HG03354 (cell line): ENCODE data around the gene SGK1.

Experiments
- ATAC-seq: cut with Tn5 transposase; IDR thresholded peaks from one replicate; pipeline ENCODE4 v1.9.1; 2021; ENCODE audit warnings: mild to moderate bottlenecking; ENCODE audit not compliant: unreplicated experiment, poor library complexity, severe bottlenecking

SGK1 gene

DNA sequence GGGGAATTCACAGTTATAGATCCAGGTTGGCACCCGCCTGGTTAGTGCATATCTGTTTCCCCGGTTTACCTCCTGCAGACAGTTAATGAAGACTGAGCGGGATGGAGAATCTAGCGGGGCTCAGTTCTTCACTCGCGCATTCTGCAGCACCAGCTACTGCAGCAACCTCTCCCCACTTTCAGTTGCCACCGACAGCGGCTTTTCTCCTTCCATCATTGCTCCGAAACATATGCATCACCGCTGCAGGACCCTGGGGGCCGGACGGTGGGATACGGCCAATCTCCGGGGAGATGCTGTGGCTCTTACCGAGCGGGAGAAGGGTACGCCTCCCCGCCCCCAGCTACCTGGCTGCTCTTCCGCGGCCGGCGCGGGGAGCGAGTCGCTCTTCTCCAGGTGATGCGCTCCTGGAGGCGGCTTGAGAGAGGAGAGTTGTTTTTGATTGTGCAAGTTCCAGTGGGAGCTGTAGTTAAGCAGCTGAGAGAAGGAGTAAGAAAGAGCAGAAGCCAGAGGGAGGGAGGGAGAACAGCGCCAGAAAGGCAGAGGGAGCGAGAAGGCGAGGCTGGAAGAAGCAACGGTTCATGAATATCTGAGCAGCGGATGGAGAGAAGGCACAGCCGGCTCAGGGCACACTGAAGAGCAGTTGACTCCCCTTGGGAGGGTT is at the start of gene SGK1:
TSS of gene SGK1 (minus strand) at position 642 of the 661 bp plus-strand sequence. CDS start 652 bp downstream, outside the sequence.
- ATAC-seq, result peak; percentile 47

DNA sequence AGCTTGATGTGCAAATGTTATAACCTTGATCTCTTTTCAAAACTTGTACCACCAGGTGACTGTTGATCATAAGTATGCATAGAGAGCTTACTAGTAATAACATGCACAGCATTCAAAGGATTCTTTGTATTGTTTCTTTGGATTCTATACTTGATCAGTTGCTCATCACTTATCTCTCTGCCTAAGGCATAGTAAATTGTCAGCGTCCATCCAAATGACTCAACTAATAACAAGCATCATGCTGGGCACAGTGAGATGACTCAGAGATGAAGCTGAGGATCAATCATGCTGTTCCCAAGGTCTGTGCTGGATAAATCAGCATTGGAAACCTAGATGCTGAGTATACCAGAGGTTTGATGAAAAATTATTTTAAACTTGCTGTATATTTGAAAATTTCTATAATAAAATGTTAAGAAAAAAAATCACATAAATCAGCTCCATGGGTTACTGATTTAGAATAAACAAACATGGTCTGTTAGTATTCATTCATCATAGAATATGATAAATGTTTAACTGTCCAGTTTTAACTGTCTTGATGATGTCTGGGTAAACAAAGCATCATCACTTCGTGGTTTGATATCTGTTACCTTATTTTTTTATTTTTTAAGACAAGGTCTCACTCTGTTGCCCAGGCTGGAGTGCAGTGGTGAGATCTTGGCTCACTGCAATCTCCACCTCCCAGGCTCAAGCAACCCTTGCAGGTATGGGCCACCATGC is 45.6 kb upstream of the SGK1 start:
- ATAC-seq, result no peak

DNA sequence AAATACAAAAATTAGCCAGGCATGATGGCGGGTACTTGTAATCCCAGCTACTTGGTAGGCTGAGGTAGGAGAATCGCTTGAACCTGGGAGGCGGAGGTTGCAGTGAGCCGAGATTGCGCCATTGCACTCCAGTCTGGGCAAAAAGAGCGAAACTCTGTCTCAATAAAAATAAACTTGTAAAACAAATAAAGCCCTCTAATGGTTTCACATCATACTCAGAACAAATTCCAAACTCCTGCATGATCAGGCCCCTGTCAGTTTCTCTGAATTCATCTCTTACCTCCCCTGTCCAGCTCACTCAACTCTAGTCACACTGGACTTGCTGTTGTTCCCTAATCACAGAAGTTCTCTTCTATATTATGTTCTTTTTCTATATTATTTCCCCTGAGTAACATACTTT is 43.1 kb upstream of the SGK1 start:
- ATAC-seq, result no peak

DNA sequence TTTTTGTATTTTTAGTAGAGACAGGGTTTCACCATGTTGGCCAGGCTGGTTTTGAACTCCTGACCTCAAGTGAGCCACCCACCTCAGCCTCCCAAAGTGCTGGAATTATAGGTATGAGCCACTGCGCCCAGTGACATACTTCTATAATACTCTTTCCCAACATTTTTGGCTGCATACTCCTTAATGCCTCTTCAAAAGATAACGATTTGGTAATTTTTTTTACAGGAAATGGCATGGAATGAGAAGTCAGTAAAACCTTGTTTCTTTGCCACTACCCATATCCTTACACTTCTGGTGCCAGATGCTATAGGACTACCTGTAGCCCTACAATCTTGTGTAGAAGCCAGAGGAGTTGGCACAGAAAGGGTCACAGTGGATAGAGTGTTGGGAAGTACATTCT is 41.4 kb upstream of the SGK1 start:
- no peak for ATAC-seq

DNA sequence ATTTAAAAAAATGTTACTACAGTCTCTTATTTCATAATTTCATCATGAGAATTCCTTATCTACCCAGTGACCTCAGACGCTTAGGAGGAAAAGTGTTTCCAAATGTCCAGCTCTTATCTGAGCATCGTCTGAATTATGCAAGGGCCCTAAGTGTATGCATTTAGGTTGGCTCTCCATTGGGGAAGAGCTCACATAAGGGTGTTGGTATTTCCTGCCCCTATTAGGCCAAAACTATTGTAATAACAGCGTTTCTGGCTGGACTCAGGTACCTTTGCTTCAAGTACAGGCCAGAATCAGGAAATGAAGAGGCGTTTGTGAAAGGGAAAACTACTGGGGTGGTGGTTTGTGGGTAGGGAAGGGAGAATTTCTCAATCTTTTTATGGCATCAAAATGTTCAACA is 40.4 kb upstream of the SGK1 start:
- ATAC-seq, result no peak

DNA sequence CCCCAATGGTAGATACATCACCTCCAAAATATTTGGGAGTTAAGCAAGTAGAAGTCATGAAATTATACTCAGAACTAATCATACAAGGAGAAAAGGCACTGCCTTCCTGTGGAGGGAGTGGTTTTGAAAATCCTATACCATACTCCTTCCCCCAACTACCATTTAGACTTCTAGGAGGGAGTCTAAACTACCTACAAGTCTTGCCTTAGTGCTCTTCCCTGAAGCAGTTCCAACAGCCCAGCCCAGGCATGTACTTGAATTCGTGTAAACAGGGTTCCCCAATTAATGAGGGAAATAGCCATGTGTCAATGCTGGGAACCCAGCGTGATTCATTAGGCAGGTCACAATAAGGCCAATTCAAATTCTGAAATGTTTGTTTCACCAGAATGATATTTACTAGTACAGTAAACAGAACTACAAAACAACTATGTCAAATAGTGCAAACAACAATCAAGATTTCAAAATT is 39.1 kb upstream of the SGK1 start:
- ATAC-seq, result no peak

DNA sequence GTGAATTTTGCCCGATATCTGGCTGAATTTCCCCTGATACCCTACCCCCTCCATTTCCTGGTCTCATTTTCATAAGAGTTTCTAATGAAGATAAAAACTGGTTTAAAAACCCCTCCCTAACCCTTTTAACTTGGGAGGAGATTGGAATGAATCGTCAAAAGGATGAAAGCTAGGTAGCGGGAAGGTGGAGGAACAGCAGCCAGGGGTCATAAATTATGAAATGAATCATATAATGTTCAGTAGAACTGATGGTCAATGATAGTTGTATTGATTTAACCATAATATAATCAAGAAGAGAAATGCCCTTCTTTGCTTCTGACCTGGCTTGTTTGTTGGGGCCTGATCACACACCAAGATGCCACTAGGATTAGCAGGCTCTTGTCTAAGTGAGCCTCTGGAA is 38.5 kb upstream of the SGK1 start:
- ATAC-seq, result no peak

DNA sequence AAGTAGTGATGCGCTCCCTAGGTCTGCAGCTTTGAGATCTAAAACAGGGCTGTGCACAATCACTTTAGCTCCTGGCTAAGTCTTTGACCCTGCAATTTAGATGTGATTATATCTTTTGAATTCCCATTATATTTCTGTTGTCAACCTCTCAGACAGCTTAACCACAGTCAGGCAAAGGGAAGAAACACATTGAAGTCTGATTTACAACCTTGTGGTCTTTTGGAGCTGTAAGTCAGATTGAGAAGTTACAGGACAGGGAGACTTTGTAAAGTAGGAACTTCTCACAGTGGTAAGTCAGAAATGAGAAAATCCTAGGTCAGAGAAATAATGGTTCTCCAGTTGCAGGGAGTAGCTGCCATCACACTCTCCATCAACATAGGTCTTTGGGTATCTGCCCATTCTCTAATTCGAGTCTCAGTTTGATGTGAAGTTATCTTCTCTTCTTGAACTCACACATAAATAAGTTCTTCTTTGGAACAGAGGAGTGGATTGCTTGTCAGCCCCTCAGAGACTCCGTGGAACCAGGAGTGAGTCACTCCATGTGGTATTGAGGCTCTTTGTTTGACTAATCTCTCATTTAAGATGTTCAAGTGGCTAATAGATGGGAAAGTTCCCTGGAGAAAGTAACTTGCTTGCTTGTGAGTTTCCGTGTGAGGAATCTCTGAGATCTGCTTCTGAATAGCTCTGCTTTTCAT is 35.0 kb upstream of the SGK1 start:
- ATAC-seq, result no peak

DNA sequence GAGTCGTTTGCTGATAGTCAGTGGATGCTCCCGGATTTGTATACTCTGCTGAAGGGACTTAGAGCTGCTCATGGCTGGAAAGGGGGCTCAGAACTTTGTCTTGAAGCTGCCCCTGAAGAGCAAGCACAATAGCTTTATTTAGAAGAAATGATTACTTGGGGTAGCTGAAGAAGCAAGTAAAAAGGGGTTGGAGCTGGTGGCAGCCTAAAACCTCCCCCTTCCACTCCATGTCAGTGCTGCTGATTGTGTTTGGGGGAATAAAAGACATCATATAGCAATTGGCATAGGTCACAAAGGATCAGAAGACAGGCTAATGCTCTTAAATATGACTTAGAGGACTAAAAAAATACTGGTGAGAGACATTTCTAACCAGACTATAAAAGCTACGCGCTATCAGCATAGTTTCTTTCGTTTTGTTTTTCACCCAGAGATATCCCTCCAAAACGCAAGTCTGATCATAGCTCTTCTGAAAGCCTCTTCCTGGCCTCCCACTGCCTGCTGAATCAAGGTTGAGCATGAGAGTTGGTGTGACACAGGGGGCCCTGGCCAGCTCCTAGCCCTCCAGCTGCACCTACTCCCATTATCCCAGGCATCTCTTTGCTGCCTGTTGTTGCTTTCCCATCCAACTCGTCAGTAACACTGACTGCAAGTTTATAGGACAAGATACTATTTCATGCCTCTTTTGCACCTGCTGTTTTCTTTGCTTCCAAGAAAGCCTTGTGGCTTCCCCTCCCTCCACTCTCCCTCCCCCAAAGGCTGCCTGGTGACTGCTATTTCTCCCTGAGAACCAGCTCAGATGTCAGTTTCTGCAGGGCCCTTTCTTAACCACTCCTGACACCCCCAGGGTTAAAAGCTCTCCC is 33.9 kb upstream of the SGK1 start:
- ATAC-seq, result no peak

DNA sequence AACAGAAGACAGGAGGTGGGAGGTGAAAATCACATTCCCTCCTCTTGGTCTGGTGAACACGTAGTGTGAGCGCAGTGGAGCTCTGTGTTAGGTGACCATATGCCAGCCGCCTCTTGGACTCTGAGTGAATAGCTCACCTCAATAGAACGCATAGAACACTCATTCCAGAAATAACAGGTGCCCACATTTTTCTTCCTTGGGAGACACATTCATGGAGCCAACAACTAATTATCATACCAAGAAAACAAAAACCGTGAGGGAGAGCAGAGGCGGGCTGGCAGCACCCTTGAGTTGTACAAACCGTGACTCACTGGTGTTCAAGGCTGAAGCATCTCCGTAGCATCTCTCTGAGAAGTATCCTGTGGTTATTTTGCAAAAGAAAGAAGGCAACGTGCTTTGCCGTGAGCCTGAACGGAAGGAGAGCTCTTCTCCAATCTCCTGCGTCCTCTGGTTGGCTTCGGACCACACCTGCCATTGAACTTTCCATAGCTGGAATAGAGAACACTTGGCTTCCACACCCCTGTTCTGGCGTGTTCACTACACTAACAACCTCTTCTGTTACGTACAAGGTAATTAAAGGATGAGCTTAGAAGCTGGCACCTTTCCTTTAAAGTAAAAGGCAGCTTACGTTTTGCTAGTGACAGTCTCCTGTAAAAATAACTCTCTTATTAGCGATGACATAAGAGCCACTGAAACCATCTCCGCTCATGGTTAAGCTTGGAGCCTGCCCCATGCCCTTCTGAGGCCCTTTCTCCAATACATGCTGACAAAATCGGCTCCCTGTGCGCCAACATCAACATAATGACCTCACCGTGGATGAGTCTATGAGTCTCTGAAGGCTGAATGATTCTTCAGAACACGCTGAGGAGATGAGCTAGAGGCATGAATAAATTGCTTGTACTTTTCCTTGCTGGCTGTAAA is 30.2 kb upstream of the SGK1 start:
- no peak for ATAC-seq

DNA sequence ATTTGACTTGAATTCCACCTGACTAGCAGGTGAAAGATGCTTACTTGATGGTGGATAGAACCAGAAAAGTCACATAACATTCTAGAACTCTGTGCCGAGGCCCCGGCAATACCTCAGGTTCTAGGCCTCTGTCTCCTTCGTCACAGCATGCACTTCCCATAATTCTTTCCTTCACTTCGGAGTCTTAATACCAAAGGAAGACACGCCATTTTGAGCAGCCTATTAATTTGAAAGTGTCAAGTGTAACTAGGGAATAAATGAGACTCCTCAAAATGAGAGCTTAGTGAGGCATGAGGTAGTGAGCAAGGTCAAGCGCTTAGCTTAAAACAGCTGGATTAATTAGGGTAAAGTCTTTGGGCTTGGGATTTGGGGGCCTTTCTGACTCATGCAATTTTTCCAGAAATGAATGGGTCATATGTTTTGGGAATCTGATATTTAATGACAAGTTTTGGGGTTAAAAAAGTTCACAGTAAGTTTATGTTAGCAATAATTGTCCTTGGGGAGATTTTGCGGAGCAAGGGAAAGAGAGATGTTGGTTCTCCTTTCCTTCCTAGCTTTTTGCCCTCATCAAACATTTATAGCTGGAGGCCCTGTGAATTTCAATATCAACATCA is 29.1 kb upstream of the SGK1 start:
- no peak for ATAC-seq

DNA sequence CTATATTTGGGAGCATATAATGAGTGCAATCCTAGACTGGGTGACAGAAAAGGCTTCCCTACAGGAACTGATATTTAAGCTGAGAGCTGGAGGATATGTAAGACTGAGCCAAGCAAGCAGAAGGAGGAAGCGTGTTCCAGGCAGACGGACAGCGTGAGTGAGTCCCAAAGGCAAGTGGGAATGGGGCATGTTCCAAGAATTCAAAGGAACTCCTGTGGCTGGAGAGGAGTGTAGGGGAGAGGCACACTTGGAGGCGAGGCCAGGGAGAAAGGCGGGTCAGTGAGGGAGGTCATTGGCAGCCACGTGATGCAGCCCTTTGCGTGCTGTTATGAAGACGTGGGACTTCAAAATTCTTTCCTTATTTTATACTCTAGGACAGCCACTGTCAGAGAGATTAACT is 27.9 kb upstream of the SGK1 start:
- no peak for ATAC-seq

DNA sequence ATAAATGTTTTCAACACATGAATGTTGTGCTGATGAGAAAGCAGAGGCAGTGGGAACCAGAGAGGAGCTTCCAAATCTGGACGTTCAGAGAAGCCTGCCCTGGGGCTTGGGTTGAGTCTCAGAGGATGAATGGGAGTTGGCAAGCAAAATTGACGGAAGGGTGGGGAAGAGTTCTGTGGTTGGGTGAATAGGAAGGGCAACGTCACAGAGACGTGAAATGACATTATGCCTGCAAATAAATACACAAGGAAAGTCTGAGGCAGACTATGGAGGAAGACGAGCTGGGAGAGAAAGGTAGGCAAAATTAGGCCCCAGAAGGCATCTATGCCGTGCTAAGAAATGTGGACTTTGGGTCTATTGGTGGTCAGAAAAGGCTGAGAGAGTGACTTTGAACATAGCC is 25.2 kb upstream of the SGK1 start:
- no peak for ATAC-seq

DNA sequence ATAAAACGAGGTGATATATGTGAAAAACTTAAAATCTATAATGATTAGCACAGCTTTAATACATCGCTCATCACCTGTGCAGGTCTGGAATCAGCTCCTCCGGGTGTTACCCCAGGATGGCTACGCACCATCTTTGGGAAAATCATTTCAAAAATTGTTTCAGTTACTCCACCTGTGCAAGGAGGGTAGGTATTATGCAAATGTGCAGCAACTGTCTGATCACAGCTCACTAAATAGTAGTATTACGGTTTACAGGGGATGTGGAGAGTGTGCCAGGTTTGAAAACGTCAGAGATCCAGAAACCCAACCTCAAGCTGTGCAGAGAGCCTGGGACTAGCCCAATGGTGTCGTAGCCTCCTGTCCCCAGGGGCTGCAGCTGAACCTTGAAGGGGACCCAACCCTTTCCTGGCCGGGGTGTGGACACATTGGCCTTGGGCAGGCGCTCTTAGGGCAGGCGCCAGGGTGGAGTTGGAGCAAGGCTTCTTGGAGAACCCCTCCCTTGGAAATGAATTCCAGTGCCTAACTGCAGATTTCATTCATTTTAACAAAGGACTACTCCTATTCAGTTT is 24.2 kb upstream of the SGK1 start:
- ATAC-seq, result no peak

DNA sequence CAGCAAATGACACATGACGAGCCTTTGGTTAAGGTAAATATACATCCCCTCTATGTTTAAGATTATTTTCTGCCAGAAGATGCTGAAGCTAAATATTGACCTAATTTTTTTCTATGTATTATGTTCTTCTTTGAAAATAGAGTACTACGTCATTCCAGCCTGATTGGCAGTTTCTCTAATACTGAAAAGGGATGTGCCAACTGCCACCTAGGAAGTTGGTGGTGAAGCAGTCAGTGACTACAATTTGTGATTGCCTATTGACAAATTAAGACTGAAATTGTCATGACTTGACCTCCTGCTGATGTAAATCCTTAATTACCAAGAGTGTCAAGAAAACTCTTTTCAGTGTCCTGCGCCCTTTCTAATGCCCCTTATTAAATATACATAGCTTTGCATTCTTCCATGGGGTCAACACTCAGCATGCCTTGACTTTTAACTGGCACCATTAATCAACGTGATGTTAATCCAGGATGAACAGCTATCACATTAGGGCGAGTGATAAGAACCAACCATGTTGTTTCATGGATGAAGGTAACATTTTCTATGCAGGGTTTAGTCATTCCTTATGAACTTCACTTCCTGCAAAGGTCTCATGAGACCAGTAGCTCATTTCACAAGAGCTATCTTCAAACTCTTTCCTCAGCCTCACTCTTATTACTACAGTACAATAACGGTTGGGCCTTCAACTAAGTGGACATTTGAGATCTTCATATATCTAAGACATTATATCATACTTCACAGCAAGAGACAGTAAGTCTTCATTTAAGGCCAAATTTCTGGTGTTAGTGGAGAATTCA is 22.5 kb upstream of the SGK1 start:
- no peak for ATAC-seq

DNA sequence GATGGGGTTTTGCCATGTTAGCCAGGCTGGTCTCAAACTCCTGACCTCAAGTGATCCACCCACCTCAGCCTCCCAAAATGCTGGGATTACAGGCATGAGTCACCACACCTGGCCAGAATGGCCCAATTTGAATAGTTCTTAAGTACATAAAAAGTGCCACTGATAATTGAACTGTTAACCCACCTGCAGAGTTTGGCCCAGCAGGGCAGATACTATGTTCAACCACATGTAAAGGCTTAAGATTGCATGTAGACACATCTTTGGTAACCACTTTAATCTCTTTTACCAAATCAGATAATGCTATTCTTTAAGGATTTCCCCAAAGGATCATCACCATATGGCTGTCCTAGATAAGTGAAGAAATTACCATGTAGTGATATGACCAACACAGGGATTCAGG is 21.3 kb upstream of the SGK1 start:
- ATAC-seq, result no peak

DNA sequence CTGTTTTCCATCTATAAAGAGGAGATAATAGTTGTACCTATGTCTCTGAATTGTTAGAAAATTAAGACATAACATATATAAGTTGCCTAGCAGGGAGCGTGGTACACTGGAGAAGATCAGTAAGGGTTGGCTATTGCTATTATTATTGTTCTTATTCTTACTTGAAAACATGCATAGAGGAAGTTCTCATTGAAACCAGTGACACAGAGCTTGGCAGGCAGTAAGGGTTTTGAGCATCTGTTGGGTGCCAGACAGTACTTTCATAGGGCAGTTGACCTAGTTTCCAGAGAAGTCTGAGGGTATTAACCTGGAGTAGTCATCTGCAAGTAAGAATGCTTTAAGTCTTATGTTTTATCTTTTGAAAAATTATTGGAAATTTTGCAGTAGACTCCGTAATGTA is 13.3 kb upstream of the SGK1 start:
- ATAC-seq, result no peak

DNA sequence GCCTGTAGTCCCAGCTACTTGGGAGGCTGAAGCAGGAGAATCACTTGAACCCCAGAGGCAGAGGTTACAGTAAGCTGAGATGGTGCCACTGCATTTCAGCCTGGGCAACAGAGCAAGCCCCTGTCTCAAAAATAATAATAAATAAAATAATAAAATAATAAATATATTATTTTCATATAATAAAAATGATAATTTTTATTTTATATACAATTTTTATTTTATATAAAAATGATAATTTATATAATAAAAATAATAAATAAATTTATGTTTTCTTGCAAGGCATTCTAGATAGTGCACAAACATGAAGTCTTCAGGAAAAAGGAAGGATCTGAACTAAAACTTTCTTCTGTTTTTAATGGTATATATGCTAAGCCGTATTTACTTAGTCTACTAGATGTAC is 12.6 kb upstream of the SGK1 start:
- ATAC-seq, result no peak
